H1 (cell line): ENCODE results near the gene INPP5A. TPM values are rescaled to one million over a fixed set of nuclear protein-coding genes. Genes with fewer than 3 reads are reported as not detected.
A peak's percentile ranks its signal among the peaks of the same experiment; 100 is the strongest.

Experiments
- CTCF ChIA-PET: fragments of 300-600 bp; sonication (Branson Sonifier 250); formaldehyde crosslinking; loops from one replicate; lab custom pipeline; 2021; ENCODE audit not compliant: partially characterized antibody; lab: Charles Lee
- POLR2A ChIA-PET: fragments of 300-600 bp; sonication (Branson Sonifier 250); formaldehyde crosslinking; loops from one replicate; lab custom pipeline; 2021; ENCODE audit warnings: inconsistent platforms; ENCODE audit not compliant: partially characterized antibody; lab: Charles Lee
- DNase-seq, 2 experiments: peaks; one replicate each; pipeline versions ENCODE4 v3.0.0 to v3.0.0-alpha.2; 2010 to 2022; ENCODE audit warnings: low spot score in 2 of 2, low read depth in 1 of 2, mixed read lengths in 1 of 2
- FAIRE-seq: peaks from 2 replicates; lab custom pipeline; 2011; peaks lifted over from hg19 to GRCh38; lab: Jason Lieb, UNC
- H2AFZ ChIP-seq: 2 replicates; pipeline ENCODE4 v1.8.1; 2012; ENCODE audit warnings: low read length, inconsistent platforms
- H2AK5ac ChIP-seq: 2 replicates; pipeline ENCODE4 v1.6.1; 2013; ENCODE audit warnings: low read depth, low read length
- H2BK120ac ChIP-seq: replicated peaks from 2 replicates; pipeline ENCODE3; 2013; ENCODE audit warnings: low read depth, low read length, inconsistent platforms
- H2BK12ac ChIP-seq: 2 replicates; pipeline ENCODE4 v1.6.1; 2013; ENCODE audit warnings: low read depth, low read length
- H2BK15ac ChIP-seq: 2 replicates; pipeline ENCODE4 v1.6.1; 2013; ENCODE audit warnings: low read length
- H2BK20ac ChIP-seq: 2 replicates; pipeline ENCODE4 v1.6.1; 2013; ENCODE audit warnings: low read length
- H2BK5ac ChIP-seq: 2 replicates; pipeline ENCODE4 v1.6.1; 2013; ENCODE audit warnings: low read depth, low read length
- H3K14ac ChIP-seq: 2 replicates; pipeline ENCODE4 v1.6.1; 2013; ENCODE audit warnings: inconsistent platforms; ENCODE audit not compliant: insufficient read length
- H3K18ac ChIP-seq: 2 replicates; pipeline ENCODE4 v1.6.1; 2013; ENCODE audit warnings: low read length; ENCODE audit errors: extremely low read depth
- H3K23ac ChIP-seq: 2 replicates; pipeline ENCODE4 v1.6.1; 2013; ENCODE audit warnings: inconsistent platforms; ENCODE audit not compliant: insufficient read length
- H3K23me2 ChIP-seq: 2 replicates; pipeline ENCODE4 v1.6.1; 2013; ENCODE audit warnings: low read depth, low read length
- H3K27ac ChIP-seq: 2 replicates; pipeline ENCODE4 v1.6.1; 2011; ENCODE audit warnings: low read depth, low read length, inconsistent platforms
- H3K27me3 ChIP-seq, 4 experiments: replicated peaks in 1 of 4; 1 replicate in 1 of 4; 2 replicates in 3 of 4; pipeline versions ENCODE4 v1.6.1 to v1.8.1; 2011 to 2013; ENCODE audit warnings: low read length in 3 of 4, mild to moderate bottlenecking in 3 of 4, inconsistent platforms in 2 of 4, mixed read lengths in 2 of 4, moderate library complexity in 1 of 4; ENCODE audit not compliant: control insufficient read depth in 3 of 4, insufficient read depth in 3 of 4; ENCODE audit errors: extremely low read depth in 1 of 4
- H3K36me3 ChIP-seq, 4 experiments: 2 replicates each; pipeline versions ENCODE4 v1.6.1 to v1.8.1; 2011 to 2013; ENCODE audit warnings: mild to moderate bottlenecking in 4 of 4, low read length in 3 of 4, moderate library complexity in 2 of 4, control low read depth in 1 of 4, inconsistent platforms in 1 of 4; ENCODE audit not compliant: insufficient read depth in 4 of 4, control insufficient read depth in 2 of 4
- H3K4ac ChIP-seq: replicated peaks from 2 replicates; pipeline ENCODE3; 2013; ENCODE audit warnings: low read length, low read depth, mixed read lengths, inconsistent platforms; ENCODE audit not compliant: insufficient read length
- H3K4me1 ChIP-seq, 4 experiments: replicated peaks in 1 of 4; 1 replicate in 1 of 4; 2 replicates in 3 of 4; pipeline versions ENCODE4 v1.6.1 to v1.8.1; 2011 to 2013; ENCODE audit warnings: low read length in 3 of 4, inconsistent platforms in 2 of 4, mixed read lengths in 1 of 4; ENCODE audit not compliant: insufficient read depth in 4 of 4, control insufficient read depth in 3 of 4
- H3K4me2 ChIP-seq, 2 experiments: 2 replicates each; pipeline versions ENCODE4 v1.6.1 to v1.8.1; 2011 to 2013; ENCODE audit warnings: low read depth in 2 of 2, low read length in 2 of 2, control low read depth in 1 of 2, inconsistent platforms in 1 of 2, mild to moderate bottlenecking in 1 of 2; ENCODE audit not compliant: insufficient read depth in 1 of 2
- H3K4me3 ChIP-seq, 4 experiments: fragments of 200-600, 300-600 bp in 1 of 4; sonication (generic), shearing (Covaris generic), sonication (Bioruptor Twin) in 1 of 4; 2 replicates each; pipeline versions ENCODE4 v1.5.1 to v1.8.1; 2011 to 2016; ENCODE audit warnings: low read length in 4 of 4, low read depth in 3 of 4, control low read depth in 2 of 4, inconsistent platforms in 2 of 4, mild to moderate bottlenecking in 2 of 4, mixed read lengths in 1 of 4, moderate library complexity in 1 of 4; ENCODE audit not compliant: insufficient read depth in 2 of 4; ENCODE audit errors: extremely low read depth in 1 of 4
- H3K56ac ChIP-seq: replicated peaks from 2 replicates; pipeline ENCODE3; 2013; ENCODE audit warnings: low read depth, mild to moderate bottlenecking, mixed read lengths, low read length, inconsistent platforms; ENCODE audit not compliant: insufficient read length
- H3K79me1 ChIP-seq: 2 replicates; pipeline ENCODE4 v1.6.1; 2013; ENCODE audit warnings: low read depth, low read length, control low read depth
- H3K79me2 ChIP-seq, 2 experiments: 2 replicates each; pipeline versions ENCODE4 v1.6.1 to v1.8.1; 2012 to 2013; ENCODE audit warnings: low read length in 2 of 2, mild to moderate bottlenecking in 2 of 2, inconsistent platforms in 1 of 2; ENCODE audit not compliant: insufficient read depth in 2 of 2, control insufficient read depth in 1 of 2
- H3K9ac ChIP-seq, 4 experiments: replicated peaks in 1 of 4; 1 replicate in 1 of 4; 2 replicates in 3 of 4; pipeline versions ENCODE4 v1.6.1 to v1.8.1; 2011 to 2013; ENCODE audit warnings: low read depth in 3 of 4, low read length in 3 of 4, control low read depth in 2 of 4, mild to moderate bottlenecking in 2 of 4, moderate library complexity in 2 of 4, inconsistent platforms in 1 of 4; ENCODE audit errors: extremely low read depth in 1 of 4
- H3K9me3 ChIP-seq, 2 experiments: 2 replicates each; pipeline versions ENCODE4 v1.6.1 to v1.8.1; 2012 to 2013; ENCODE audit warnings: mild to moderate bottlenecking in 2 of 2, moderate library complexity in 2 of 2, control low read depth in 1 of 2, inconsistent platforms in 1 of 2, low read depth in 1 of 2, low read length in 1 of 2, mixed read lengths in 1 of 2; ENCODE audit not compliant: insufficient read depth in 2 of 2
- H4K20me1 ChIP-seq, 2 experiments: replicated peaks in 1 of 2; 2 replicates each; pipeline versions ENCODE3 to v1.8.1; 2011 to 2013; ENCODE audit warnings: inconsistent platforms in 2 of 2, low read length in 2 of 2, mild to moderate bottlenecking in 1 of 2; ENCODE audit not compliant: insufficient read depth in 2 of 2, control insufficient read depth in 1 of 2
- H4K5ac ChIP-seq: 2 replicates; pipeline ENCODE4 v1.6.1; 2013; ENCODE audit warnings: low read length, low read depth, mixed read lengths, inconsistent platforms; ENCODE audit not compliant: insufficient read length
- H4K8ac ChIP-seq: 2 replicates; pipeline ENCODE4 v1.8.0; 2013; ENCODE audit warnings: mild to moderate bottlenecking, moderate library complexity, low read length, inconsistent platforms; ENCODE audit not compliant: insufficient read depth; ENCODE audit errors: extremely low read depth
- H4K91ac ChIP-seq: replicated peaks from 2 replicates; pipeline ENCODE3; 2013; ENCODE audit warnings: low read length, mixed read lengths, inconsistent platforms; ENCODE audit not compliant: insufficient read length
- BACH1 ChIP-seq: IDR thresholded peaks from 2 replicates; pipeline ENCODE4 v1.6.1; 2012; ENCODE audit warnings: low read length, improper control_type of control experiment
- GTF2F1 ChIP-seq: IDR thresholded peaks from 2 replicates; pipeline ENCODE4 v1.6.1; 2012; ENCODE audit warnings: low read depth, low read length, improper control_type of control experiment, borderline replicate concordance
- WGBS, 2 experiments: shearing (Covaris generic) in 1 of 2; methylation state at CpG; one replicate each; pipeline versions ENCODE4 v1.1.6 to v1.1.7; 2013 to 2015; ENCODE audit warnings: low lambda C conversion rate in 2 of 2, mixed read lengths in 2 of 2, inconsistent platforms in 1 of 2, low coverage in 1 of 2, missing lambda C conversion rate in 1 of 2; ENCODE audit not compliant: insufficient replicate concordance in 2 of 2, insufficient coverage in 1 of 2, insufficient read length in 1 of 2; ENCODE audit errors: extremely low coverage in 1 of 2, missing lambda C conversion rate in 1 of 2; 5-methylcytosine and 5-hydroxymethylcytosine counted together
- polyA plus RNA-seq, 7 experiments: library from polyadenylated mRNA; depleted of rRNA in 3 of 7; stranded (reverse) in 5 of 7; unstranded in 2 of 7; fragments of >200 nt in 5 of 7; fragments of 200-250 nt in 2 of 7; gene quantifications; 1 replicate in 5 of 7; 2 replicates in 1 of 7; 4 replicates in 1 of 7; pipeline versions ENCODE4 v1.2.1 to v1.2.3, GENCODE V29; 2011 to 2013; ENCODE audit warnings: missing spikeins in 2 of 7, mixed read lengths in 2 of 7
- total RNA-seq: library from RNA; stranded (reverse); fragmentation: NEBNext Ultra II Directional; extraction: Animal tissue kit (Norgen Biotek cat#: 25700); gene quantifications from 2 replicates; pipeline ENCODE4 v1.2.1, GENCODE V29; 2021

INPP5A gene
- total and polyA plus RNA-seq, 2 of the 8 experiments (the other 6 are each of a cell fraction or from before 2014, with no cell fraction given): 19.7 to 27.5 TPM

DNA sequence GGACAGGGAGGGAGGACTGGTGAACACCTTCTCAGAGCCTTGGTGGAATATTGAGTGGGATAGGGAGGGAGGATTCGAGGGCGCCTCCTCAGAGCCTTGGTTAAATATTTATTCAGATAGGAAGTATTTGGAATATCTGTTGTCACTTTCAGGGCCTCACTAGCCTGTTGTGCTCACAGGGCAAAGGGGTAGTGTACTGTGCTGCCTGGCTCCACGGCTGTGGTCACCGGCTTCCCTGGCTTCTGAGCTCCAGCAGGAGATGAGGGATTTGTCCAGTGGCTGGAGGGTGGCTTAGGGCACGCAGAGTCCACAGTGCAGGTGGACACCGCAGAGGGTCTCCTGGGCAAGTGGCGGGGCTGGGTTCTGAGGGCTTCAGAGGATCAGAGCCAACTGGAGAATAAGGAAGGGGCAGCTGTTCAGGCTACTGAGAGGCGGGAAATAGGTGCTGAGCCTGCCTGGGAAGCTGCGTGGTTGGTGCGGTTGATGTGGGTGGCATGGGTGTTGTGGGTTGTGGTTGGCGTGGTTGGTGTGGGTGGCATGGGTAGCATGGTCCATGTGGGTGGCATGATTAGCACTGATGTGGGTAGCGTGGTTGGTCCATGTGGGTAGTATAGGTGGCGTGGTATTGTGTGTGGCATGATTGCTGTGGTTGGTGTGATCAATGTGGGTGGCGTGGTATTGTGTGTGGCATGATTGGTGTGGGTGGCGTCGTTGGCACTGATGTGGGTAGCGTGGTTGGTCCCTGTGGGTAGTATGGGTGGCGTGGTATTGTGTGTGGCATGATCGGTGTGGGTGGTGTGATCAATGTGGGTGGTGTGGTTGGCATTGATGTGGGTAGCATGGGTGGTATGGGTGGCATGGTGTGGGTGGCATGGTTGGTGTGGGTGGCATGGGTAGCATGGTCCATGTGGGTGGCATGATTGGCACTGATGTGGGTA is 16.7 kb downstream of the INPP5A start:
- Histone ChIP-seq H2AFZ (no peak overlapping the region), H3K4me1 (no peaks in the 10 kb centered on the region; a peak in 1 of 7 replicates), H4K8ac (no peak overlapping the region)
- TF ChIP-seq GTF2F1 (no peak), BACH1 (no peak)
- TF ChIP-seq, all 59 proteins: peak for 0
- no peaks in the 10 kb centered on the region for H3K9me3 ChIP-seq
- no peak overlapping the region for H3K4me3 ChIP-seq
- peaks cover 4 to 28% of the 10 kb centered on the region in 2 experiments for H4K20me1 ChIP-seq
- H3K4me2 ChIP-seq: no peak overlapping the region
- H2BK15ac ChIP-seq: peak overlapping the region; percentile 72
- H3K36me3 ChIP-seq: no peaks in the 10 kb centered on the region
- no peak overlapping the region for H2BK20ac ChIP-seq
- H2BK12ac ChIP-seq: no peak overlapping the region
- no peak overlapping the region for H3K23ac ChIP-seq
- WGBS, 2 experiments: 88% methylated on average over 19 of the region's 19 CpGs; no CpG with 5 or more reads in 1 of the 2 experiments
- peaks cover 17% of the 10 kb centered on the region for H3K79me1 ChIP-seq
- no peak overlapping the region for H4K91ac ChIP-seq
- ChIA-PET CTCF (interaction anchor here (0.9 kb wide), 1 partner anchor 15 kb away, joined by 4 read pairs; no protein-coding TSS in a partner anchor), POLR2A (no interaction called here)
- H3K27ac ChIP-seq: no peak overlapping the region
- no peak overlapping the region for H3K4ac ChIP-seq
- H3K9ac ChIP-seq: no peak overlapping the region
- H3K56ac ChIP-seq: no peak overlapping the region
- no peak overlapping the region for H2BK120ac ChIP-seq
- no peak for FAIRE-seq
- H3K14ac ChIP-seq: no peak overlapping the region
- H3K27me3 ChIP-seq: no peaks in the 10 kb centered on the region
- H3K79me2 ChIP-seq: peaks cover 3 to 25% of the 10 kb centered on the region in 2 experiments
- DNase-seq: no peak
- no peak overlapping the region for H4K5ac ChIP-seq
- H2AK5ac ChIP-seq: peak overlapping the region; percentile 53
- H3K23me2 ChIP-seq: peaks cover 1% of the 10 kb centered on the region; the same call in 1 of the 2 replicates
- H2BK5ac ChIP-seq: no peak overlapping the region
- H3K18ac ChIP-seq: no peak overlapping the region
